NCI-H748 (cell line): ENCODE data around the gene INF2.

Experiments used
- DNase-seq: peaks from one replicate; lab custom pipeline; 2025; ENCODE audit not compliant: unreplicated experiment; lab: John Stamatoyannopoulos, UW

INF2 gene

DNA sequence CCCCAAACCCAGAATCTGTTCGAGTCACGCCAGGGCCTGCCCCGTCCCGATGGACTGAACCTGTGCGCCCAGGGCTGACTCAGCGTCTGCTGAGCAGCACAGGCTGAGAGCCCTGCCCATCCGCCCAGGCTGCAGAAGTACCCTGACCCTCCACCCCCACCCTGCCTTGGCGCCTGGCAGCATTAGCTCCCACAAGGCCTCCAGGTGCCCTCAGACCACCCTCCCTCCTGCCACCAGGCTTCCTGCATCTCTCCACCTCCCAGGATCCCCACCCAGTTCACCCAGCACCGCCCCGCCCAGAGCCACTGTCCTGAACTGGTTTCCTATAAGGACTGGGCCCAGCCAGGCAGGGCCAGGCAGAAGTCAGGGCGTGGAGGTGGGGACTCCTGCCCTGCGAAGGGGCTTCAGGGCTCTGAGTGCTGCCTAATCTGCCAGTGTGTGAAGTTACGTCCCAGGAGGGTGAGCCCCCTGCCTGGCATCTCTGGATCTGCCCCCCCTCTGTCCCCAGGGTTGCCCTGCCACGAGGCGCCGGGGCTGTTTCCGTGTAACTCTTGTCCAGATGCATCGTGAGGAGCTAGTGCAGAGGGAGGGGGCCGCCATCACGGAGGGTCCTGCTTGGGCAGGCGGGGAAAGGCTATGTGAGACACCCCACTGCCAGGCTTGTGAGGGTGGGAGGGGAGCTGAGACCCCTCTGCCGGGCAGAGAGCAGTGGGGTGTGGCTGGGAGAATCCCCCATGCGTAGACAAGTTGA is 43.7 kb downstream of the INF2 start:
- DNase-seq, result no peak

DNA sequence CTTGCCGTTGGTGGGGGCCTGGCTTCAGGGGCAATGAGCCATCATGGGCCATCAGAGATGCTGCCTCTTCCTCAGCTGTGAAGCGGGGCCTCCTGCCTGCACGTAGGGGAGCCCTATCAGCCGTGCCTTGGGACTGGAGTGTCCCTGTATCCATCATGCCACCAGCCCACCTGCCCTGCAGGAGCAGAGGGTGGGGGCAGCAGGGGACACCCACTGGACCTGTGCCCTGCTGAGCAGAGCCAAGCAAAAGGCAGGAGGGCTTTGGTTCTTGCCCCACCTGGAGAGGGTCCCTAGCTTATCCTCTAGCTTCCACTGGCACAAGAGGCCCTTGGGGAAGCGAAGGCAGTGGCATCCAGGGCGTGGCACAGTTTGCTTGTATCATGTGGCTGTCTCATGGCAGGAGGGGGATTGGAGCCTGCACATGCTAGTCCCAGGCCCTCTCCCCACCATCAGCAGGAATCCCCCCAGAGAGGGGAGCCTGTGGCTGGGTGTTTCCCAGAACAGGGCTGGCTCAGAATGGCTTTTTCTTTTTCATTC is 44.7 kb downstream of the INF2 start:
- DNase-seq, result no peak

DNA sequence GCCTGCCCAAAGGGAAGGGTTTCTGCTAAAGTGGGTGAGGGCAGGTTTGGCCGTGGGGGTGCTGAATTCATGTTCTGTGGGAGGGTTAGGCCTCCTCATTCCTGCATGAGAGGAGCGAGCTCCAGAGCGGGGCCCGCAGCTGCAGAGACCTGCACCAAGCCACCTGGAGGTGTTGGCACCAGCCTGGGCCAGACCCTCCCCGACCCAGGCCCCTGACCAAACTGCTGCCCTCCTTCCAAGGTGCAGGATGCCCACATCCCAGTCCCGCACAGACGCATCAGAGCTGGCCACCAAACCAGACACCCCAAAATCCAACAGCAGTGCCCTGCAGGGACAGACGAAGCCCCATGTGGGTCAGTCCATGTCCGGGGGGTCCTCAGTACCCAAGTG is 45.2 kb downstream of the INF2 start:
- DNase-seq, result no peak

DNA sequence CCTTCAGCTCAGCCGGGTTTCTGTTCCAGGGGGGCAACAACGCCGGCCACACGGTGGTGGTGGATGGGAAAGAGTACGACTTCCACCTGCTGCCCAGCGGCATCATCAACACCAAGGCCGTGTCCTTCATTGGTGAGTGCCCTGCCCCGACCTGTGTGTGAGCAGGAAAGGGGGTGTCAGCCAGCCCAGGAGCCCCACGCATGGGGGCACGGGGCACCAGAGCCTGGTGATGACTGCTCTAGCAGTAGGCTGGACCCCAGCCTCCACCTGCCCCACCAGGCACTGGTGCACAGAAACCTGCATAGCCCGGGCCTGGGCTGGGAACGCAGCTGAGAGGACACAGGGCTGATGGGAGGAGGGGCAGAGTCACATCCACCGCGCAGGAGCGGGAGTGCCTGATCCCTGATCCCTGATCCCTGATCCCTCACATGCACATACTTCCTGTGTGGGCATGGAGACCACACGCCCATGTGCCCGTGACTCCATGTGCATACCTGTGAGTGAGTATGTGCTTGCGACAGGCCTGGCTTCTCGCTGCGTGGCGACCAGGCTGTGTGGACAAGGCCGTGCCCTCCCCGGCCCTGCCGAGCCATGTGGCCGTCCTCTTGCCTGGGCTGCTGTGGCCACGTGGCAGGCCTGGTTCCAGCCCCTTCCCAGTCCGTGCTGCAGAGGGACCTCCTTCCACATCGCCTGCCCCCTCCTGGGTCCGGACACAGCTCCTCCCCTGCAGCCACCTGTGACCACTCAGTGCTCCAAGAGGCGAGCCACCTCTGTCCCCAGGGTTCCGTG is 45.8 kb downstream of the INF2 start:
- no peak for DNase-seq

DNA sequence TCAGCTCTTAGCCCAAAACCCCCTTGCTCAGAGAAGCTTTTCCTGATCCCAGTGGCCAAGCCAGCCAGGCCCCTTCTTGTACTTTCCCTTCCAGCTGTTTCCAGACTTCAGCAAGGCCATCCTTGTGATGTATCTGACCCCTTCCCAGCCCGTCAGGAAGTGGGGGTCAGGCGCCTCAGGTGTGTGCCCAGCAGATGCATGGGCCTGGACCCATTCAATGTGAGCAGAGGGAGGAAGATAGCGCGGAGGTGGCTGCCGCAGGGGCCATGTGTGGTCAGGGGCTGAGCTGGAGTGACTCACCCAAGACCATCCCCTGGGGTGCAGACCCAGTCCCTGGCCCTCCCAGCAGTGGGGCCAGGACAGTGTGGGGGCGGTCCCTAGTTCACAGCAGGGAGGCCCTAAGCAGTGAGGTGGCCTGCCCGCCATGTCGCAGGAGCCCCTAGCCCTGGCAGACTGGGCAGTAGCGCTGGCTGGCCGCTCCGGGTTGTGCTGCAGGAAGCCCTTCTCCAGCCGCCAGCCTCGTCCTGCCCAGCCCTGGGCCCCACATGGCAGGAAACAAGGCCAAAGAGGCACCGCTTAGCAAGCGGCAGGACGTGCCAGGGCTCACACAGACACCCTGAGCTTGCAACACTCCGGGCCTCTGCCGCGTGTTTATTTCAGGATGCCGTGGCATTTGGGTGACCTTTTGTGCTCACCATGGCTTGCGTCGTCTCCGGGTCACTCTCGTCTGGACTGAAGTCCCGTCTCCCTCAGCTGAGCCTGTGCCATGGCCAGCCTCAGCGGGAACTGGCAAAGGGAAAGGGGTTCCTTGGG is 46.6 kb downstream of the INF2 start:
- DNase-seq, result no peak

DNA sequence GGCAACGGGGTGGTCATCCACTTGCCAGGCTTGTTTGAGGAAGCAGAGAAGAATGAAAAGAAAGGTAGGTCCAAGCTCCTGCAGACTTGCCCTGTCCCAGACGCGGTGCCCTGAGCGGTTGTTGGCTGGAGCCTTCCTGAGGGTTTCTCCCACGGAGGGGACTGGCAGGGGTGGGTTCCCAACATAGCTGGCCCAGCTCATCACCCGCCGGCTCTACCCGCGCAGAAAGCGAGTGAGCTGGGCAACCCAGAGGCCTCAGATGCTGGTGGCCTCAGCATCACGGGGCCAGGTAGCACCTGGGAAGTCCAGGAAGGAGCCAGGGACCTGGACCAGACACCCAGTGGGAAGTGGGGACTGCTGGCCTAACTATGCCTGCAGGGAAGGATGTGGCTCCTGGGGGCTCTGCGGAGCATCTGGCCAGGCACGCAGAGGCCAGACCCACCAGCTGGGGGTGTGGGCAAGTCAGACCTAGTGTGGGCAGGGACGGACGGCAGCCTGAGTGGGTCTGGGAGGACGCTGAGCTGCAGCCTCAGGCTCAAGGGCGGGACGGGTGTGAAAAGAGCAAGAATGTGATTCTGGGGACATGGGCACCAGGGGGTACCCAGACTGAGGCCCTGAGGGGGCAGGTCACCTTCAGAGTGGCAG is 49.1 kb downstream of the INF2 start:
- DNase-seq, result no peak

DNA sequence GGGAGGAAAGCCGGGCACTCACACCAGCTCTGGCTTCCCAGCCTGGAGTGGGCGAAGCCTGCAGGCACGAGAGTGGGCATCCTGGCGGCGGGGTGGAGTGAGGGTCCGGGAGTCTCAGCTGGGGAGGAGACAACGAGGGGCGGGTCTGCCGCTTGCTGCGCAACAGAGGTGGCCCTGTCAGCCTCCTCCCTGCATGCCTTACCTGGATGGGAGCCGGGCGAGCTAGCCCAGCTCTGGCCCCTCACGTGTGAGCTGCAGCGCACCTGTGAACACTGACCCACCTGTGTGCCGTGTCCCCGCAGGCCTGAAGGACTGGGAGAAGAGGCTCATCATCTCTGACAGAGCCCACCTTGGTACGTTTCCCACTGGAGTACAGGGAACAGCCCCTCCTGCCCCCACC is 49.6 kb downstream of the INF2 start:
- DNase-seq, result no peak

DNA sequence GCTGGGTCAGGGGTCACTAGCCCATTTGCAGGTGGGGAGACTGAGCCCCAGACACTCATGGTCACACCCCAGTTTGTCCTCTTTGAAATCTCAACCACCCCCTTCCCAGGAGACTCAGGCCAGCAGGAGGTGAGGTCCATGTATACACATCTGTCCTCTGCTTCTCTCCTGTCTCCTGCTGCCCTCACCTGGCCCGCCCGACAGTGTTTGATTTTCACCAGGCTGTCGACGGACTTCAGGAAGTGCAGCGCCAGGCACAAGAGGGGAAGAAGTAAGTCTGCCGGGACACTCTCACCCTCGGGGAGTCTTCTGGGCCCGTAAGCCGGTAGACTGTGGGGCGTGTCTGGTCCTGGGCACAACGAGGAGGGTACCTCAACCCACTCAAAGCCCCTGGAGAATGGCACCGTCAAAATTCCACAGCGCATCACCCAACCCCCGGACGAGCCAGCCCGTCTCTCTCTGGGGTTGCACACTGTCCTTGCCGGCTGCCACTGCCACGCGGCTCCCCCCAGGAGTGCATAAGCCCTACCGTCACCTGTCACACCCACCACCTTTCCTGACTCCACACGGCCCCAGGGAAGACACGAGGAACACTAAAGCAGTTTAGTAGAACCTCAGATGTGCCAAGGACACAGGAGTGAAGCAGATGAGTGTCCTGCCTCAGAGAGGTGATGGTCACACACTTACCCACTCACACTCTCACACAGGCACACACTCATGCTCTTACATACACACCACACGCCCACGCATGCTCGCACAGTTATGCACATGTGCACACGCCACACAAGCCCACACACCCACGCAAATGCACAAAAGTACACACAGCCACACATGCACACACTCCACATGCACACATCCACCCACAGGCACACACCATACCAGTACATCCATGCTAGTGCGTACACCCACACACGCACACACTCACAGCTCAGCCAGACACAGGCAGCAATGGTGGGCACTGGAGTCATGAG is 50.4 kb downstream of the INF2 start:
- no peak for DNase-seq

DNA sequence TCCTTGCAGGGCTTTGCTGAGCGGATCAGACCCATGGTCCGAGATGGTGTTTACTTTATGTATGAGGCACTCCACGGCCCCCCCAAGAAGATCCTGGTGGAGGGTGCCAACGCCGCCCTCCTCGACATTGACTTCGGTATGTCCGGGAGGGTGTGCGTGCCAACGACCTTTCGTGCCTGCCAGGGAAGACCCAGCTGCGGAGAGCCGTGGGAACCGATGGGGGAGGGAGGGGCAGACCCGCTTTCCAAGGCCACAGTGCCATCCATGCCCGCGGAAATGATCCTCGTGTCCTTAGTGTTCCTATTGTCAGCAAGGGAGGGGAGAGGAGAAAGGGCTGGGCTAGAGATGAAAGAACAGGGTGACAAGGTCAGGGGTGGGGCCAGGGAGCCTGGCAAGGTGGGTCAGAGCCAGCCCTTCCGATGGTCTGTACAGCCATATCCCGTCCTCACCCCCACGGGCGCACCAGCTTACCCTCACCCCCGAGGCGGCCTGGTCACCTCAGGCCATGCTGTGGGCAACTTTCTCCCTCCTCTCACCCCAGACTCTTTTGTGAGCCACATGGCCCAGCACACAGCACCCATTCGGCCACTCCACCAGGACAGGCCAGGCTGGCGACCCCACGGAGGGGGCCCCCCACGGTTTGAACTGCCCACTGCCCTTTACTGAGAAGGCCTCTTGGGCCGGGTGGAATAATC is 51.8 kb downstream of the INF2 start:
- no peak for DNase-seq

DNA sequence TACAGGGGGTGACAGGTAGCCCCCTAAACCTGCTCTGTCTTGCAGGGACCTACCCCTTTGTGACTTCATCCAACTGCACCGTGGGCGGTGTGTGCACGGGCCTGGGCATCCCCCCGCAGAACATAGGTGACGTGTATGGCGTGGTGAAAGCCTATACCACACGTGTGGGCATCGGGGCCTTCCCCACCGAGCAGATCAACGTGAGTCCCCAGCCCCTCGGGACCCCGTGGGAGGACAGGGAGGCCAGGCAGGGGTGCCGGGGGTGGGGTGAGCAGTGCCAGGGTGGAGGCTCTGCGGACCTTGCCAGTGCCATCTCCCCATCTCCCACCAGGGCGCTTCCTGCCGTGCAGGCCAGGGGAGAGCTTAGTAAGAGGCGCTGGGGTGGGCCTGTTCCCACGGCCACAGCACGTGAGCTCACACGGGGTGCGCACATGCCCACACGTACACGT is 52.4 kb downstream of the INF2 start:
- DNase-seq, result no peak

DNA sequence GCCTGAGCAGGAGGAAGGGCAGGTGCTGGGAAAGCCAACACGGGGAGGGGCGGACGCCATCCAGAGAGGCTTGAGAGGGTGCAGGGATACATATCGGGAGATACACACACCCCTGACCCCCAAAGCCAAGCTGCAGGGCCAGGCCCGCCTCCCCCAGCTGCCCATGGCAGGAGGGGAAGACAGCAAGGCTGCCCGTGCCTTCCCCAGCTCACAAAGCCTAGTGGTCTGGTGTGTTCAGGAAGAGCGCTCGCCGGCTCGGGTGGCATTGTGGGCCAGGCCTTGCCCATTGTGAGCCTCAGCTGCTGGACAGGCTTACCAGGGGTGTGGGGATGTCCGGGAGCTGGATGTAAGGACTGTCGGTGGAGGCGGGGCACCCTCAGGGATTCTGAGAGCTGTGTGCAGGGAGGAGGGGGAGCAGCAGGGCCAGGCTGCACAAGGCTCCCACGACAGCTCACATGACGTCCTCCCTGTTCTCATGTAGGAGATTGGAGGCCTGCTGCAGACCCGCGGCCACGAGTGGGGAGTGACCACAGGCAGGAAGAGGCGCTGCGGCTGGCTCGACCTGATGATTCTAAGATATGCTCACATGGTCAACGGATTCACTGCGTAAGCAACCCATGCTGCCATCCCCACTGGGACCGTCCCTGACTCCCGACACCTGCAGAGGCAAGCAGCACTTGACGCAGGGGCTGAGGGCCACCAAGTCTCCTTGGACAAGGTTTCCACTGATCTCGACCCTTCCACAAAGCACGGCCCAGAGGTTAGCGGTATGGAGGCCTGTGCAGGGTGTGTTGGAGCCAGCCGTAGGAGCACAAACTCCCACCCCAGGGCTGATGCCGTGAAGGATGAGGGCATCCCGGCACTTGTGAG is 53.4 kb downstream of the INF2 start:
- no peak for DNase-seq

DNA sequence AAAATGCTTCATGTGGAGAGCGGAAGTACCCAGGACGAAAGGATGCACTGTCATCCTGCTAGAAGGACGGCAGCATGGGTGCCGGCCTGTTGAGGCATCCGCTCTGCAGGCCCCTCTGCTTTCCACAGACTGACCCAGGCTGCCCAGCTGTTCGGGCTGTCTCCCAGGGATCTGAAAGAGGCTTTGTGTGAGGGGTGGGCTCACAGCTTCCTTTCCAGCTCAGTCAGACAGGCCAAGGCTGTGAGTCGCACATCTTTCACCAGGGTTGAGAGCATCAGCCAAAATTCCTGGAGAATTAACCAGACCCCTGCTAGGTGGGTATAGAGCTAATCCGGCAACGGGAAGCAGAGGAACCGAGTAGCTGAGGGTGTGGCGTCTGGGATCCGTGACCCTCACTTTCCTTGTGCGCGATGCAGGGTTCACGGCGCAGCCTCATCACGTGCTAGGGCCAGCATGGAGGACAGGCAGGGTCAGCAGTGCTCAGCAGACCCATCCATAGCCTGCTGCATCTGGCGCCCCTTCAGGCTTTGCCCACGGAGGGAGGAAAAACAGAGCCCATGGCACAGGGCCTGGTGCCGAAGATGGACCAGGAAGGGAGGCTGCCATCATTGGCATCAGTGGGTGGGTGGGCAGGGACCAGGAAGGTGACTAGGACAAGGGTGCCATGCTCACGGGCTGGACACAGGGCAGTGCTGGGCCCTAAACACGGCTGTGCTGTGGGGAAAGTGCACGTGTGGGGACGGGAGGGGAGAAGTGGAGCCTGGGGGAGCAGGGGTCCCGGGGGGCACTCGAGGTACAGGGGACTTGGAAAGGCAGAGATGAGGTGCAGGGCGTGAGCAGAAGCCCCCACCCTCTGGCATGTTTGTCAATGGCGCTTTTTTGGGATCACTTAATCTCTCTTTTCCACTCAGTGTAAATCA is 54.3 kb downstream of the INF2 start:
- DNase-seq, result no peak

DNA sequence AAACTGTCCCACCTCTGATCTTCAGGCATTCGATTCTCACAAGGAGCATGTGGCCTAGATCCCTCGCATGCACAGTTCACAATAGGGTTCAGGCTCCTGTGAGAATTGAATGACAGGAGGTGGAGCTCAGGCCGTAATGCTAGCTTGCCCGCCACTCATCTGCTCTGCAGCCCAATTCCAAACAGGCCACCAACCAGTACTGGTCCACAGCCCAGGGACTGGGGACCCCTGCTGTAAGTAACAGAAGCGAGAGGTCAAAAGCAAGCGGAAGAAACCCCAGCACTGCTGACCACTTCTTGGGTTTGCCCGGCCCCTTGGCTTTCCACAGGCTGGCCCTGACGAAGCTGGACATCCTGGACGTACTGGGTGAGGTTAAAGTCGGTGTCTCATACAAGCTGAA is 55.1 kb downstream of the INF2 start:
- no peak for DNase-seq

DNA sequence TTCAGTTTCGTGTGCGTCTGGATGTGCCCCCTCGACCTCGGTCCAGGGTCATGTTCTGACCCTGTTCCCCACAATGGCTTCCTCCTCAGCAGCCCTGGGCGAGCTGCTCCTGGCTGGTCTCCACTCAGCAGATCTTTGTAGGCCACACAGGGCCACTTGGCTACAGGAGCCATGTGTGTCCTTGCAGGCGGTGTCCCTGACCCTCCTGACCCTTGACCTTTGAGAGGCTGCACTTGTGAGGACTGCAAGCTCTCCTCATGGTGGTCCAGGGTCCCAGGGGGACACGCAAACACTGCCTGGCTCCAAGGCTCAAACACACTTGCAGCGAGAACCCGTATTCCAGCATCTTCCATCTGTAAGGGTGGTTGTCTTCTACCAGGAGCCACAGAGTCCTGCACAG is 56.0 kb downstream of the INF2 start:
- no peak for DNase-seq

DNA sequence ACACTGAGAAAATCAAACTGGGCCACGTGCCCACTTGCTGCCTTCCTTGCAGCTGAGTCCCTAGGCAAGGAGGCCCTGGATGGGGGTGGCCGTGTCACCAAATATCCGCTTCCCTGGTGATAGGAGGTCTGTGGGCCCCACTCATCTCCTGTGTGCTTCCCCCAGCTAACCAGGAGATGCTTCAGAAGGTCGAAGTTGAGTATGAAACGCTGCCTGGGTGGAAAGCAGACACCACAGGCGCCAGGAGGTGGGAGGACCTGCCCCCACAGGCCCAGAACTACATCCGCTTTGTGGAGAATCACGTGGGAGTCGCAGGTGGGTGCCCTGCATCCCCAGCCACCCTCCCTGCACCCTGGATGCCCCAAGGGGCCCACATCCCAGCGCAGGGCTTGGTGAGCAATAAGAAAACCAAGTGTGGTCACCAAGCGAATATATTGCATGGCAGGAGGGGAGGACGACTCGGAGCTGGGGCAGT is 56.7 kb downstream of the INF2 start:
- no peak for DNase-seq

DNA sequence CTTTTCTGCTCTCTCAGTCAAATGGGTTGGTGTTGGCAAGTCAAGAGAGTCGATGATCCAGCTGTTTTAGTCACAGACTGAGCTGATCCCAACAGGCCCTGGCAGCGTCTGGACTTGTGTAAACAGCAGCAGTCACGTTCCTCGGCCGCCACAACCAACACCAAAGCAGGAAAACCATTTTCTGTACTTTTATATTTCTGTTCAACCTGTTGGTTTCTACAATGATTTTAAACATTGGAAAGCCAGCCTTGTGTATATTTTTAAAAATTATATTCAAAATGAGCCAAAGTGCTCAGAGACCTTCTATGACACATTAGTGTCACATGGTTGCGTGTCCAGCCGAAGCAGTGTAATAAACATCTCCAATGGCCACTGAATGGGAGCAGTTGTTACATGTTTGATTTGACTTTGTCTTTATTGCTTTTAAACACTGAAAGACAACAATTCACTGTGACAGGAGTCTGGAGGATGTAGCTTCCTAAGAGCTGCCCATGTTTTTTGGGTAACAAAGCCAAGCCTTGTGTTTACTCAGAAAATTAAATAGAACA is 57.6 kb downstream of the INF2 start:
- peak; percentile 90 for DNase-seq

DNA sequence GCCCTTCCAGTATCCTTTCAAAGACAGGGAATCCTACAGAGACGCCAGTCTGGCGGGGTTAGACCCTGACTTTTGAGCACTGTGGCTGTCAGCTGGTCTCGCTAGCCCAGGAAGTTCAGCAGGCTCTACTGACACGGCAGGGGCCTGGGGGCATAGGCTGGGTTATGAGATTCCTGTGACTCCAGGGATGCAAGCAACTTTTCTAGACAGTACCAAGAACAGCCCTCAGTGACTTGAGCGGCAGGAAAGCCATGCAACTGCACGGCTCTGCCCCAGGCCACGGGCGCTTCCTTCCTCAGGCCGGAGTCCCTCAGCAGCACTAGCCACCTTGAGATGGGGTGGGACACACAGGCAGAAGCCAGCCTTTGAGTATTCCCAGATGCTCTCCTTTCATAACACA is 58.5 kb downstream of the INF2 start:
- no peak for DNase-seq
